Endothelial cell of umbilical vein (primary cell): Measurements from ENCODE around the gene MSANTD7. TPM values are rescaled to one million over a fixed set of nuclear protein-coding genes. Genes with fewer than 3 reads are reported as not detected.
A peak's percentile ranks its signal among the peaks of the same experiment; 100 is the strongest.

ENCODE experiments used
- BruUV-seq: library from RNA; stranded (reverse); fragments of 400-500 nt; replicated peaks from 2 replicates; lab custom pipeline; 2021; lab: Mats Ljungman, UMichigan
- CTCF ChIA-PET: fragments of 300-600, 350-600 bp; sonication (Branson Sonifier 250); formaldehyde crosslinking; loops from one replicate; lab custom pipeline; 2021; ENCODE audit warnings: antibody characterized with exemption, inconsistent platforms; lab: Charles Lee
- POLR2A ChIA-PET: fragments of 300-600, 350-600 bp; sonication (Branson Sonifier 250); formaldehyde crosslinking; loops from one replicate; lab custom pipeline; 2021; ENCODE audit warnings: antibody characterized with exemption, inconsistent platforms; lab: Charles Lee
- DNase-seq: peaks from one replicate; pipeline ENCODE4 v3.0.0-alpha.2; 2011; ENCODE audit warnings: low read depth, low spot score
- FAIRE-seq: peaks from 2 replicates; lab custom pipeline; 2011; peaks lifted over from hg19 to GRCh38; lab: Jason Lieb, UNC
- H2AFZ ChIP-seq: 2 replicates; pipeline ENCODE4 v1.6.0; 2012; ENCODE audit warnings: low read depth, low read length, control low read depth, inconsistent platforms
- H3K27ac ChIP-seq: 2 replicates; pipeline ENCODE4 v1.5.1; 2011; ENCODE audit warnings: low read depth, mild to moderate bottlenecking, control low read depth, low read length, moderate library complexity; ENCODE audit not compliant: insufficient read depth
- H3K27me3 ChIP-seq, 2 experiments: 2 replicates each; pipeline versions ENCODE4 v1.6.0 to v1.6.1; 2011; ENCODE audit warnings: low read length in 2 of 2, mixed read lengths in 1 of 2; ENCODE audit not compliant: control insufficient read depth in 2 of 2, insufficient read depth in 2 of 2
- H3K36me3 ChIP-seq, 2 experiments: 2 replicates in 1 of 2; 3 replicates in 1 of 2; pipeline ENCODE4 v1.5.1; 2011; ENCODE audit warnings: low read length in 2 of 2, mild to moderate bottlenecking in 1 of 2, moderate library complexity in 1 of 2; ENCODE audit not compliant: control insufficient read depth in 2 of 2, insufficient read depth in 2 of 2; ENCODE audit errors: extremely low read depth in 1 of 2
- H3K4me1 ChIP-seq: 3 replicates; pipeline ENCODE4 v1.5.1; 2011; ENCODE audit warnings: mild to moderate bottlenecking, low read length; ENCODE audit not compliant: control insufficient read depth, insufficient read depth; ENCODE audit errors: extremely low read depth
- H3K4me2 ChIP-seq: 2 replicates; pipeline ENCODE4 v1.6.1; 2011; ENCODE audit warnings: low read length, control low read depth, mixed read lengths; ENCODE audit not compliant: insufficient read depth
- H3K4me3 ChIP-seq, 3 experiments: fragments of 200-600 bp in 1 of 3; sonication (generic), shearing (Covaris generic) in 1 of 3; replicated peaks in 1 of 3; 2 replicates each; pipeline ENCODE4 v1.5.1; 2011 to 2016; ENCODE audit warnings: control low read depth in 3 of 3, low read length in 3 of 3, mild to moderate bottlenecking in 2 of 3, inconsistent platforms in 1 of 3, low read depth in 1 of 3, moderate library complexity in 1 of 3; ENCODE audit not compliant: insufficient read depth in 1 of 3
- H3K79me2 ChIP-seq: 2 replicates; pipeline ENCODE4 v1.6.0; 2012; ENCODE audit warnings: low read length, inconsistent platforms; ENCODE audit not compliant: control insufficient read depth, insufficient read depth
- H3K9ac ChIP-seq: replicated peaks from 2 replicates; pipeline ENCODE3; 2011; ENCODE audit warnings: low read length, control low read depth; ENCODE audit not compliant: insufficient read depth; ENCODE audit errors: extremely low read depth
- H3K9me1 ChIP-seq: replicated peaks from 3 replicates; pipeline ENCODE4 v1.6.0; 2011; ENCODE audit warnings: mild to moderate bottlenecking, low read length; ENCODE audit not compliant: control insufficient read depth, insufficient read depth; ENCODE audit errors: extremely low read depth
- H3K9me3 ChIP-seq: replicated peaks from 2 replicates; pipeline ENCODE4 v1.5.1; 2012; ENCODE audit warnings: low read length, inconsistent platforms; ENCODE audit not compliant: control insufficient read depth, insufficient read depth
- H4K20me1 ChIP-seq: replicated peaks from 2 replicates; pipeline ENCODE3; 2011; ENCODE audit warnings: mild to moderate bottlenecking, low read length; ENCODE audit not compliant: control insufficient read depth, insufficient read depth; ENCODE audit errors: extremely low read depth
- GATA2 ChIP-seq: IDR thresholded peaks from 2 replicates; pipeline ENCODE4 v1.7.0; 2011; ENCODE audit warnings: low read depth, mild to moderate bottlenecking, moderate library complexity, mixed read lengths, low read length; ENCODE audit not compliant: insufficient read length, insufficient read depth
- MAX ChIP-seq: IDR thresholded peaks from 2 replicates; pipeline ENCODE4 v1.6.1; 2011; ENCODE audit not compliant: insufficient read depth, insufficient read length
- POLR2A ChIP-seq: IDR thresholded peaks from 2 replicates; pipeline ENCODE4 v1.6.1; 2012; ENCODE audit warnings: low read depth, mild to moderate bottlenecking, control low read depth, low read length
- POLR2AphosphoS5 ChIP-seq: IDR thresholded peaks from 2 replicates; pipeline ENCODE4 v1.6.1; 2012; ENCODE audit warnings: low read depth, mild to moderate bottlenecking, control low read depth, low read length, moderate library complexity; ENCODE audit not compliant: insufficient read depth
- dilution Hi-C: fragments of 300-500 bp; cut with MboI; formaldehyde crosslinking; loops from one replicate; pipeline ENCODE4 v1.15.0; 2019; ENCODE audit warnings: low sequenced_read_pairs; ENCODE audit not compliant: extremely low pct_ligation_motif_present
- intact Hi-C: fragments of 100-400 bp; cut with micrococcal nuclease; formaldehyde crosslinking; loops from one replicate; pipeline ENCODE4 v1.10.0; 2022
- polyA plus RNA-seq, 4 experiments: library from polyadenylated mRNA; depleted of rRNA in 3 of 4; stranded (reverse) in 3 of 4; unstranded in 1 of 4; fragments of >200 nt; gene quantifications; 2 replicates each; pipeline versions ENCODE4 v1.2.1 to v1.2.3, GENCODE V29; 2011 to 2012; ENCODE audit warnings: missing spikeins in 1 of 4
- total RNA-seq: library from RNA; stranded (reverse); gene quantifications from 2 replicates; pipeline ENCODE4 v1.2.3, GENCODE V29; 2021
- TF ChIP-seq, protein P1 (sequence below), 2 donors: IDR thresholded peaks; 1 replicate in 1 of 2; 2 replicates in 1 of 2; pipeline ENCODE4 v1.5.1; 2011; ENCODE audit warnings: low read length in 2 of 2, mild to moderate bottlenecking in 2 of 2, moderate library complexity in 2 of 2, control low read depth in 1 of 2, inconsistent platforms in 1 of 2, low read depth in 1 of 2; ENCODE audit not compliant: insufficient read depth in 1 of 2; ENCODE audit errors: extremely low read depth in 1 of 2

MSANTD7 gene
- total and polyA plus RNA-seq, 2 donors (not counting 3 experiments of a cell fraction or from before 2014, with no cell fraction given), result 4.8 to 13.1 TPM

- no peak overlapping the region for H3K4me2 ChIP-seq
- CTCF ChIA-PET, result no interaction called here
- H3K36me3 ChIP-seq, result peaks cover 12 to 25% of the 10 kb centered on the region in 2 experiments
- TF ChIP-seq POLR2A (no peak), GATA2 (no peak)
- TF ChIP-seq, protein P1, sequence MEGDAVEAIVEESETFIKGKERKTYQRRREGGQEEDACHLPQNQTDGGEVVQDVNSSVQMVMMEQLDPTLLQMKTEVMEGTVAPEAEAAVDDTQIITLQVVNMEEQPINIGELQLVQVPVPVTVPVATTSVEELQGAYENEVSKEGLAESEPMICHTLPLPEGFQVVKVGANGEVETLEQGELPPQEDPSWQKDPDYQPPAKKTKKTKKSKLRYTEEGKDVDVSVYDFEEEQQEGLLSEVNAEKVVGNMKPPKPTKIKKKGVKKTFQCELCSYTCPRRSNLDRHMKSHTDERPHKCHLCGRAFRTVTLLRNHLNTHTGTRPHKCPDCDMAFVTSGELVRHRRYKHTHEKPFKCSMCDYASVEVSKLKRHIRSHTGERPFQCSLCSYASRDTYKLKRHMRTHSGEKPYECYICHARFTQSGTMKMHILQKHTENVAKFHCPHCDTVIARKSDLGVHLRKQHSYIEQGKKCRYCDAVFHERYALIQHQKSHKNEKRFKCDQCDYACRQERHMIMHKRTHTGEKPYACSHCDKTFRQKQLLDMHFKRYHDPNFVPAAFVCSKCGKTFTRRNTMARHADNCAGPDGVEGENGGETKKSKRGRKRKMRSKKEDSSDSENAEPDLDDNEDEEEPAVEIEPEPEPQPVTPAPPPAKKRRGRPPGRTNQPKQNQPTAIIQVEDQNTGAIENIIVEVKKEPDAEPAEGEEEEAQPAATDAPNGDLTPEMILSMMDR (IDR thresholded peaks at IDR 0.05; ENCODE audit: extremely low read depth in 1 of 2, insufficient read depth in 1 of 2, low read depth in 1 of 2, low read length in 2 of 2), result no peak
- no peaks in the 10 kb centered on the region for H3K9me3 ChIP-seq
- intact Hi-C loops, result no loop called here
- H3K9ac ChIP-seq, result no peak overlapping the region
- POLR2A ChIA-PET, result no interaction called here
- no peaks in the 10 kb centered on the region for H3K27me3 ChIP-seq
- BruUV-seq, result no TSS peak
- no peak overlapping the region for H3K27ac ChIP-seq
- dilution Hi-C loops, result no loop called here
- DNase-seq (no peak), FAIRE-seq (no peak)
- H3K79me2 ChIP-seq, result peaks cover 26% of the 10 kb centered on the region
- H3K4me1 ChIP-seq, result peaks cover 13% of the 10 kb centered on the region
- no peak overlapping the region for H2AFZ ChIP-seq
- H3K9me1 ChIP-seq, result no peaks in the 10 kb centered on the region
- H3K4me3 ChIP-seq, result no peak overlapping the region
- no peaks in the 10 kb centered on the region for H4K20me1 ChIP-seq
These were observed 5.4 kb downstream of the MSANTD7 start for GRCh38 chr10:14843327-14843988.

- FAIRE-seq (no peak), DNase-seq (peak; percentile 39)
- Histone ChIP-seq H3K4me1 (peaks cover 9% of the 10 kb centered on the region), H3K79me2 (peaks cover 12% of the 10 kb centered on the region), H2AFZ (no peak overlapping the region), H3K9me3 (no peaks in the 10 kb centered on the region), H3K9me1 (no peaks in the 10 kb centered on the region), H3K4me2 (no peak overlapping the region), H3K36me3 (peaks cover 12 to 25% of the 10 kb centered on the region in 2 experiments), H3K27ac (no peak overlapping the region), H3K4me3 (no peak overlapping the region), H3K27me3 (no peaks in the 10 kb centered on the region), H3K9ac (no peak overlapping the region), H4K20me1 (no peaks in the 10 kb centered on the region)
- dilution Hi-C loops (no loop called here), intact Hi-C loops (no loop called here)
- BruUV-seq, result no TSS peak
- TF ChIP-seq POLR2AphosphoS5 (no peak), GATA2 (peak; percentile 50), MAX (no peak)
- ChIA-PET POLR2A (no interaction called here), CTCF (interaction anchor here (0.9 kb wide), 1 partner anchor 34 kb away, joined by 3 read pairs; the partner anchor contains the start of gene SUV39H2)
These were observed 6.8 kb downstream of the MSANTD7 start for GRCh38 chr10:14844948-14845347.
